GM12878 (cell line): Measurements from ENCODE around the gene NBEA.

ENCODE experiments used
- BHLHE40 ChIP-seq, 2 experiments: fragments of 450-650 bp in 1 of 2; IDR thresholded peaks; 2 replicates each; pipeline ENCODE4 v1.6.1; 2011 to 2017; ENCODE audit warnings: low read depth in 2 of 2, borderline replicate concordance in 1 of 2, improper control_type of control experiment in 1 of 2, low read length in 1 of 2, mild to moderate bottlenecking in 1 of 2
- CHD4 ChIP-seq: fragments of 200-600 bp; sonication (generic); IDR thresholded peaks from 2 replicates; pipeline ENCODE4 v1.6.1; 2016; ENCODE audit warnings: mild to moderate bottlenecking
- CTCF ChIP-seq, 3 experiments: IDR thresholded peaks in 2 of 3; conservative IDR thresholded peaks in 1 of 3; 2 replicates each; pipeline ENCODE4 v1.5.1; 2011; ENCODE audit warnings: low read depth in 3 of 3, low read length in 3 of 3, mild to moderate bottlenecking in 3 of 3, control low read depth in 2 of 3, moderate library complexity in 2 of 3, inconsistent platforms in 1 of 3, mixed read lengths in 1 of 3; ENCODE audit not compliant: control insufficient read depth in 2 of 3, insufficient read depth in 1 of 3; ENCODE audit errors: extremely low read depth in 1 of 3
- EZH2 ChIP-seq: IDR thresholded peaks from 2 replicates; pipeline ENCODE4 v1.6.1; 2012; ENCODE audit warnings: low read depth, mild to moderate bottlenecking, control low read depth, inconsistent platforms, low read length, borderline replicate concordance; ENCODE audit not compliant: control insufficient read depth
- GATAD2B ChIP-seq: fragments of 450-650 bp; conservative IDR thresholded peaks from 2 replicates; pipeline ENCODE4 v1.6.1; 2017; ENCODE audit warnings: low read depth, mild to moderate bottlenecking, moderate library complexity
- POLR2A ChIP-seq: IDR thresholded peaks from 2 replicates; pipeline ENCODE4 v1.6.1; 2011; ENCODE audit warnings: low read depth, mild to moderate bottlenecking, low read length
- POLR2AphosphoS5 ChIP-seq: IDR thresholded peaks from 2 replicates; pipeline ENCODE4 v1.6.1; 2011; ENCODE audit warnings: mild to moderate bottlenecking, low read length, inconsistent platforms
- PRDM15 ChIP-seq: fragments of 450-650 bp; formaldehyde crosslinking; IDR thresholded peaks from 2 replicates; pipeline ENCODE4 v1.4.0; 2020; ENCODE audit warnings: mild to moderate bottlenecking, moderate library complexity
- SMAD1 ChIP-seq: fragments of 450-650 bp; IDR thresholded peaks from 2 replicates; pipeline ENCODE4 v1.6.1; 2018; ENCODE audit warnings: mild to moderate bottlenecking, low read depth; ENCODE audit not compliant: partially characterized antibody
- TARDBP ChIP-seq: IDR thresholded peaks from 2 replicates; pipeline ENCODE4 v1.6.1; 2016; ENCODE audit warnings: borderline replicate concordance
- TF ChIP-seq, protein P1 (sequence below): IDR thresholded peaks from 2 replicates; pipeline ENCODE4 v1.6.1; 2011; ENCODE audit warnings: borderline replicate concordance, low read depth, mild to moderate bottlenecking, moderate library complexity, low read length; ENCODE audit not compliant: insufficient read depth, poor library complexity, severe bottlenecking
- TF ChIP-seq, protein P2 (sequence below): IDR thresholded peaks from 2 replicates; pipeline ENCODE4 v1.6.1; 2011; ENCODE audit warnings: borderline replicate concordance, low read depth, mild to moderate bottlenecking, moderate library complexity, mixed read lengths, low read length; ENCODE audit not compliant: insufficient read depth; ENCODE audit errors: extremely low read length

DNA sequence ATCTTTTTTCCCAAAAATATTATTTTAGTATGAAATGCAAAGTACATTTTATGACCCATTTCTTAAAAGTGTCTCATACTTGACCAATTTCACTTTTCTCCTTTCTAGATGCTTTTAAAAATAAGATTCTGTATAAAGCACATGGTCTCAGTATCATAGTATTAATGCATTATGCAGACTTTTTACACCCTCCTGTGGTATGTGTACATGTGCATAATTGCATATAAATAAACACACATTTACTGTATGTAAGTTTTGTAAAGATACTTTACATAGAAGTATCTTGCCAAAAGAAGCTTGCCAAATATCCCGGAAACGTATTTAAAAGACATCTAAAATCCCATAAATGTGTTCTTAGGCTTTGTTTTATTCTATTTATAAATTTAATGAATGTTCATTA lies 619.5 kb downstream of the NBEA start:
- TF ChIP-seq GATAD2B: no peak
- no peak for TF ChIP-seq BHLHE40 (IDR thresholded peaks at IDR 0.05; ENCODE audit: borderline replicate concordance in 1 of 2, low read depth in 2 of 2, low read length in 1 of 2)
- TF ChIP-seq SMAD1: no peak
- TF ChIP-seq, protein P1, sequence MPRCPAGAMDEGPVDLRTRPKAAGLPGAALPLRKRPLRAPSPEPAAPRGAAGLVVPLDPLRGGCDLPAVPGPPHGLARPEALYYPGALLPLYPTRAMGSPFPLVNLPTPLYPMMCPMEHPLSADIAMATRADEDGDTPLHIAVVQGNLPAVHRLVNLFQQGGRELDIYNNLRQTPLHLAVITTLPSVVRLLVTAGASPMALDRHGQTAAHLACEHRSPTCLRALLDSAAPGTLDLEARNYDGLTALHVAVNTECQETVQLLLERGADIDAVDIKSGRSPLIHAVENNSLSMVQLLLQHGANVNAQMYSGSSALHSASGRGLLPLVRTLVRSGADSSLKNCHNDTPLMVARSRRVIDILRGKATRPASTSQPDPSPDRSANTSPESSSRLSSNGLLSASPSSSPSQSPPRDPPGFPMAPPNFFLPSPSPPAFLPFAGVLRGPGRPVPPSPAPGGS: no peak
- no peak for TF ChIP-seq PRDM15 (CRISPR knock-in tag)
- no peak for TF ChIP-seq POLR2A
- no peak for TF ChIP-seq CTCF (IDR thresholded peaks at IDR 0.05 in 2 of 3, conservative IDR thresholded peaks at IDR 0.05 in 1 of 3; ENCODE audit: control insufficient read depth in 2 of 3, extremely low read depth in 1 of 3, insufficient read depth in 1 of 3, low read depth in 3 of 3, low read length in 3 of 3)
- TF ChIP-seq POLR2AphosphoS5: no peak
- no peak for TF ChIP-seq TARDBP
- TF ChIP-seq, protein P2, sequence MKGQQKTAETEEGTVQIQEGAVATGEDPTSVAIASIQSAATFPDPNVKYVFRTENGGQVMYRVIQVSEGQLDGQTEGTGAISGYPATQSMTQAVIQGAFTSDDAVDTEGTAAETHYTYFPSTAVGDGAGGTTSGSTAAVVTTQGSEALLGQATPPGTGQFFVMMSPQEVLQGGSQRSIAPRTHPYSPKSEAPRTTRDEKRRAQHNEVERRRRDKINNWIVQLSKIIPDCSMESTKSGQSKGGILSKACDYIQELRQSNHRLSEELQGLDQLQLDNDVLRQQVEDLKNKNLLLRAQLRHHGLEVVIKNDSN: no peak
- TF ChIP-seq CHD4: no peak
- no peak for TF ChIP-seq EZH2
